B cell (primary cell): Measurements from ENCODE around the gene PTP4A1. TPM values are rescaled to one million over a fixed set of nuclear protein-coding genes. Genes with fewer than 3 reads are reported as not detected.

Source experiments
- ATAC-seq: fragments of 200-7000 bp; cut with Tn5 transposase; one replicate; pipeline ENCODE4 v1.10.0; 2021; ENCODE audit warnings: low read depth, mild to moderate bottlenecking, moderate number of reproducible peaks, moderate library complexity
- CTCF ChIA-PET: fragments of 350-600 bp; sonication (Branson Sonifier 250); formaldehyde crosslinking; loops from one replicate; lab custom pipeline; 2021; ENCODE audit warnings: antibody characterized with exemption, inconsistent platforms; lab: Charles Lee
- POLR2A ChIA-PET: fragments of 350-600 bp; sonication (Branson Sonifier 250); formaldehyde crosslinking; loops from one replicate; lab custom pipeline; 2021; ENCODE audit warnings: antibody characterized with exemption; lab: Charles Lee
- DNase-seq: peaks from one replicate; pipeline ENCODE4 v3.0.0; 2013
- H2AFZ ChIP-seq: 2 replicates; pipeline ENCODE4 v1.6.1; 2012; ENCODE audit warnings: mild to moderate bottlenecking, low read depth, low read length; ENCODE audit not compliant: insufficient read depth, poor library complexity, severe bottlenecking
- H3K27ac ChIP-seq, 2 donors: 1 replicate in 1 of 2; 2 replicates in 1 of 2; pipeline ENCODE4 v1.5.1; 2012 to 2013; ENCODE audit warnings: low read length in 2 of 2, mild to moderate bottlenecking in 2 of 2, moderate library complexity in 1 of 2
- H3K27me3 ChIP-seq, 4 experiments: fragments of 200-600 bp in 1 of 4; sonication (generic) in 1 of 4; replicated peaks in 1 of 4; 1 replicate in 2 of 4; 2 replicates in 2 of 4; pipeline versions ENCODE4 v1.6.1 to v1.7.0; 2013 to 2016; ENCODE audit warnings: low read length in 3 of 4, mild to moderate bottlenecking in 2 of 4, mixed read lengths in 1 of 4, moderate library complexity in 1 of 4; ENCODE audit not compliant: insufficient read depth in 4 of 4, control insufficient read depth in 3 of 4; ENCODE audit errors: control extremely low read depth in 1 of 4
- H3K36me3 ChIP-seq, 2 experiments: replicated peaks in 1 of 2; 1 replicate in 1 of 2; 2 replicates in 1 of 2; pipeline versions ENCODE4 v1.6.1 to v1.7.1; 2013; ENCODE audit warnings: low read length in 1 of 2; ENCODE audit not compliant: insufficient read depth in 2 of 2, control insufficient read depth in 1 of 2; ENCODE audit errors: control extremely low read depth in 1 of 2, extremely low read depth in 1 of 2
- H3K4me1 ChIP-seq, 2 donors: fragments of 200-600 bp in 1 of 2; sonication (generic) in 1 of 2; 1 replicate in 1 of 2; 2 replicates in 1 of 2; pipeline versions ENCODE4 v1.5.1 to v1.6.1; 2013 to 2017; ENCODE audit warnings: low read length in 2 of 2; ENCODE audit not compliant: control insufficient read depth in 2 of 2, insufficient read depth in 2 of 2
- H3K4me2 ChIP-seq: replicated peaks from 2 replicates; pipeline ENCODE3; 2012; ENCODE audit warnings: mild to moderate bottlenecking, low read depth, low read length; ENCODE audit not compliant: poor library complexity, severe bottlenecking
- H3K4me3 ChIP-seq, 5 experiments: fragments of 200-600 bp in 1 of 5; sonication (generic) in 1 of 5; 1 replicate in 3 of 5; 2 replicates in 2 of 5; pipeline versions ENCODE4 v1.5.1 to v1.7.0; 2011 to 2016; ENCODE audit warnings: low read length in 4 of 5, mild to moderate bottlenecking in 4 of 5, low read depth in 2 of 5, control low read depth in 1 of 5, moderate library complexity in 1 of 5; ENCODE audit not compliant: insufficient read depth in 1 of 5; ENCODE audit errors: control extremely low read depth in 1 of 5, extremely low read depth in 1 of 5
- H3K79me2 ChIP-seq: fragments of 200-600 bp; sonication (generic); one replicate; pipeline ENCODE4 v1.6.0; 2016; ENCODE audit warnings: low read length; ENCODE audit not compliant: control insufficient read depth, insufficient read depth
- H3K9ac ChIP-seq: fragments of 200-600 bp; sonication (generic); 2 replicates; pipeline ENCODE4 v1.6.1; 2017; ENCODE audit warnings: mild to moderate bottlenecking, low read length, moderate library complexity
- H3K9me3 ChIP-seq, 3 donors: one replicate each; pipeline versions ENCODE4 v1.6.1 to v1.7.1; 2013; ENCODE audit warnings: low read length in 2 of 3; ENCODE audit not compliant: control insufficient read depth in 2 of 3, insufficient read depth in 1 of 3; ENCODE audit errors: control extremely low read depth in 1 of 3
- H4K20me1 ChIP-seq: 2 replicates; pipeline ENCODE4 v1.6.0; 2012; ENCODE audit warnings: mild to moderate bottlenecking, low read length; ENCODE audit not compliant: insufficient read depth, control insufficient read depth, poor library complexity, severe bottlenecking
- H3K27ac Mint-ChIP-seq: one replicate; pipeline ENCODE4 v1.8.0; 2021; ENCODE audit warnings: mixed read lengths
- H3K27me3 Mint-ChIP-seq: one replicate; pipeline ENCODE4 v1.8.0; 2021; ENCODE audit warnings: mixed read lengths
- H3K4me1 Mint-ChIP-seq: one replicate; pipeline ENCODE4 v1.8.0; 2021; ENCODE audit warnings: mixed read lengths
- H3K4me3 Mint-ChIP-seq: one replicate; pipeline ENCODE4 v1.8.0; 2021; ENCODE audit warnings: mixed read lengths
- H3K9me3 Mint-ChIP-seq: one replicate; pipeline ENCODE4 v1.8.0; 2022; ENCODE audit warnings: mixed read lengths; ENCODE audit not compliant: insufficient read depth
- CTCF ChIP-seq: fragments of 200-600 bp; IDR thresholded peaks from one replicate; pipeline ENCODE4 v1.8.0; 2022; ENCODE audit warnings: antibody characterized with exemption, mild to moderate bottlenecking
- EZH2 ChIP-seq: IDR thresholded peaks from 2 replicates; pipeline ENCODE4 v1.6.1; 2012; ENCODE audit warnings: borderline replicate concordance, low read depth, mild to moderate bottlenecking, moderate library complexity, low read length; ENCODE audit not compliant: insufficient read depth, poor library complexity, severe bottlenecking
- WGBS: methylation state at CpG from one replicate; pipeline ENCODE4 v1.1.5; 2013; ENCODE audit warnings: missing lambda C conversion rate; ENCODE audit not compliant: insufficient coverage; 5-methylcytosine and 5-hydroxymethylcytosine counted together
- intact Hi-C: fragments of 100-400 bp; cut with micrococcal nuclease; formaldehyde crosslinking; loops from one replicate; pipeline ENCODE4 v1.10.0; 2022
- polyA plus RNA-seq: library from polyadenylated mRNA; depleted of rRNA; stranded (reverse); fragments of >200 nt; gene quantifications from 2 replicates; pipeline ENCODE4 v1.2.3, GENCODE V29; 2012
- small RNA-seq: library from RNA; depleted of rRNA; stranded (forward); fragments of <200 nt; gene quantifications from one replicate; pipeline ENCODE3, GENCODE V24; 2012; ENCODE audit warnings: low replicate concordance, low read depth; ENCODE audit not compliant: insufficient read length
- total RNA-seq, 2 donors: library from RNA; stranded (reverse); fragments of 120-200 nt in 1 of 2; gene quantifications; 1 replicate in 1 of 2; 2 replicates in 1 of 2; pipeline versions ENCODE4 v1.2.3 to v1.2.4, GENCODE V29; 2013 to 2022

PTP4A1 gene
- total and polyA plus RNA-seq, 2 donors (not counting 1 experiment from before 2014, with no cell fraction given) = 33.7 to 80.6 TPM

DNA sequence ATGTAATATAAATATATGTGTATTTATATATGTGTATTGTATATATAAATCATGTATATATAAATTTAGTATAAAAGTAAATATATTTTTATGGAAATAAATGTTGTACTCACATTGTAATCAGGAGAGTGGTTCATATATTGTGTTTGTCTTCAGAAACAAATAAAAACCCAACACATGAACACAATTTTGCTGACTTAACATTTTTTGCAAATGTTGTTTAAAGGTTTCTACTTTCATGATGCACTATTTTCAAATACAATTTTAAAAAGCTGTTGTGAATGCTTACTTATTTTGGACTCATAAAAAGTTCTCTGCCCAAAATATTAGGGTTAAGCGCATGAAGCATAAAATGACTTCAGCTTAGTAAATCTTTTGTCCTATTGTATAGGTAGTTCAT is 39.3 kb downstream of the PTP4A1 start:
- Mint-ChIP-seq H3K27me3 (no peaks in the 10 kb centered on the region), H3K4me1 (no peaks in the 10 kb centered on the region), H3K9me3 (no peaks in the 10 kb centered on the region), H3K4me3 (no peak overlapping the region), H3K27ac (no peak overlapping the region)
- no peaks in the 10 kb centered on the region for H3K79me2 ChIP-seq
- no peaks in the 10 kb centered on the region for H3K9me3 ChIP-seq
- H3K4me3 ChIP-seq = no peak overlapping the region
- no peaks in the 10 kb centered on the region for H3K4me1 ChIP-seq
- no peaks in the 10 kb centered on the region for H3K27me3 ChIP-seq
- H2AFZ ChIP-seq = no peak overlapping the region
- no peak for ATAC-seq
- ChIA-PET CTCF (no interaction called here), POLR2A (no interaction called here)
- no peaks in the 10 kb centered on the region for H4K20me1 ChIP-seq
- no peak for TF ChIP-seq EZH2
- H3K9ac ChIP-seq = no peak overlapping the region
- no CpG with 5 or more reads among the region's 1 CpG for WGBS
- DNase-seq = no peak
- H3K36me3 ChIP-seq = no peaks in the 10 kb centered on the region
- no peak overlapping the region for H3K27ac ChIP-seq
- intact Hi-C loops = no loop called here
- H3K4me2 ChIP-seq = no peak overlapping the region

GRCh38 chr6:63615590-63615989 is 43.3 kb downstream of the PTP4A1 start:
- no peak overlapping the region for H3K4me2 ChIP-seq
- H3K9me3 Mint-ChIP-seq = no peaks in the 10 kb centered on the region
- H3K36me3 ChIP-seq = no peaks in the 10 kb centered on the region
- no peaks in the 10 kb centered on the region for H4K20me1 ChIP-seq
- H3K9ac ChIP-seq = no peak overlapping the region
- H3K27ac Mint-ChIP-seq = no peak overlapping the region
- POLR2A ChIA-PET = no interaction called here
- WGBS = 86% methylated on average over 1 of the region's 1 CpG
- no peak overlapping the region for H3K4me3 Mint-ChIP-seq
- peaks cover 0 to 7% (median 2%) of the 10 kb centered on the region in 4 experiments for H3K27me3 ChIP-seq
- no peak overlapping the region for H3K4me3 ChIP-seq
- H3K4me1 ChIP-seq = no peaks in the 10 kb centered on the region
- no peak overlapping the region for H2AFZ ChIP-seq
- no peak overlapping the region for H3K27ac ChIP-seq
- no peaks in the 10 kb centered on the region for H3K79me2 ChIP-seq
- no peaks in the 10 kb centered on the region for H3K9me3 ChIP-seq
- ATAC-seq (no peak), DNase-seq (no peak)
- intact Hi-C loops = no loop called here
- no peaks in the 10 kb centered on the region for H3K4me1 Mint-ChIP-seq
- CTCF ChIA-PET = interaction anchor here (1.1 to 1.2 kb wide), 2 partner anchors 17 kb away, joined by 3 read pairs; no protein-coding TSS in a partner anchor
- peaks cover 23% of the 10 kb centered on the region for H3K27me3 Mint-ChIP-seq
- no peak for TF ChIP-seq EZH2
- TF ChIP-seq CTCF = no peak

Small RNAs within 50 kb of the gene (small RNA-seq; reads per million reads assigned to genes)
- not detected for gene AL513043.1

Other genes with a start within 250 kb of the PTP4A1 start
- gene PHF3, start 63.3 kb downstream of the PTP4A1 start, total RNA-seq = 109 and 111 TPM in 2 replicates
- 13.5 and 25.4 TPM in 2 replicates for gene PHF3, start 63.3 kb downstream of the PTP4A1 start, polyA plus RNA-seq